Trophoblast cell (in vitro differentiated cells and primary cell): ENCODE measurements around the gene CASZ1. TPM values are rescaled to one million over a fixed set of nuclear protein-coding genes. Genes with fewer than 3 reads are reported as not detected.
A peak's percentile ranks its signal among the peaks of the same experiment; 100 is the strongest.

Experiments used
- DNase-seq, 2 donors: peaks; one replicate each; pipeline ENCODE4 v3.0.0-alpha.2; 2016
- H2AFZ ChIP-seq: 2 replicates; pipeline ENCODE4 v1.6.1; 2013; ENCODE audit warnings: low read length, moderate library complexity, mild to moderate bottlenecking; ENCODE audit not compliant: insufficient read depth, poor library complexity
- H2AK5ac ChIP-seq: 2 replicates; pipeline ENCODE4 v1.6.1; 2013; ENCODE audit warnings: mild to moderate bottlenecking, low read length
- H2BK120ac ChIP-seq: 2 replicates; pipeline ENCODE4 v1.6.1; 2013; ENCODE audit warnings: low read length, mild to moderate bottlenecking, moderate library complexity; ENCODE audit not compliant: insufficient read depth, poor library complexity
- H2BK12ac ChIP-seq: 2 replicates; pipeline ENCODE4 v1.6.1; 2013; ENCODE audit warnings: mild to moderate bottlenecking, low read length, moderate library complexity
- H2BK5ac ChIP-seq: 2 replicates; pipeline ENCODE4 v1.6.1; 2013; ENCODE audit warnings: low read length, low read depth, moderate library complexity, mild to moderate bottlenecking; ENCODE audit not compliant: poor library complexity
- H3K14ac ChIP-seq: 2 replicates; pipeline ENCODE4 v1.6.1; 2013; ENCODE audit warnings: mild to moderate bottlenecking, low read length
- H3K18ac ChIP-seq: 2 replicates; pipeline ENCODE4 v1.6.1; 2013; ENCODE audit warnings: mild to moderate bottlenecking, low read length
- H3K23ac ChIP-seq: 2 replicates; pipeline ENCODE4 v1.6.1; 2013; ENCODE audit warnings: low read length
- H3K27ac ChIP-seq: 2 replicates; pipeline ENCODE4 v1.5.1; 2013; ENCODE audit warnings: low read depth, mild to moderate bottlenecking, inconsistent platforms, low read length, moderate library complexity
- H3K27me3 ChIP-seq: 2 replicates; pipeline ENCODE4 v1.6.1; 2013; ENCODE audit warnings: inconsistent platforms, mild to moderate bottlenecking, low read length, moderate library complexity; ENCODE audit not compliant: insufficient read depth
- H3K36me3 ChIP-seq, 2 experiments: 1 replicate in 1 of 2; 2 replicates in 1 of 2; pipeline ENCODE4 v1.6.1; 2013; ENCODE audit warnings: low read length in 2 of 2, mild to moderate bottlenecking in 2 of 2, moderate library complexity in 1 of 2; ENCODE audit not compliant: insufficient read depth in 2 of 2, control insufficient read depth in 1 of 2
- H3K4ac ChIP-seq: 2 replicates; pipeline ENCODE4 v1.6.1; 2013; ENCODE audit warnings: low read depth, mild to moderate bottlenecking, low read length, moderate library complexity
- H3K4me1 ChIP-seq, 2 experiments: 1 replicate in 1 of 2; 2 replicates in 1 of 2; pipeline ENCODE4 v1.6.1; 2013; ENCODE audit warnings: low read length in 2 of 2, mild to moderate bottlenecking in 2 of 2, moderate library complexity in 1 of 2; ENCODE audit not compliant: insufficient read depth in 2 of 2, control insufficient read depth in 1 of 2
- H3K4me2 ChIP-seq: 2 replicates; pipeline ENCODE4 v1.6.1; 2013; ENCODE audit warnings: inconsistent platforms, mild to moderate bottlenecking, low read length, moderate library complexity
- H3K4me3 ChIP-seq: 2 replicates; pipeline ENCODE4 v1.5.1; 2013; ENCODE audit warnings: mild to moderate bottlenecking, low read depth, low read length, inconsistent platforms
- H3K79me1 ChIP-seq: one replicate; pipeline ENCODE4 v1.6.1; 2013; ENCODE audit warnings: low read length
- H3K79me2 ChIP-seq: 2 replicates; pipeline ENCODE4 v1.6.1; 2013; ENCODE audit warnings: low read length, mild to moderate bottlenecking; ENCODE audit not compliant: control insufficient read depth, insufficient read depth, poor library complexity
- H3K9ac ChIP-seq: 2 replicates; pipeline ENCODE4 v1.6.1; 2013; ENCODE audit warnings: mild to moderate bottlenecking, low read length
- H3K9me3 ChIP-seq: 2 replicates; pipeline ENCODE4 v1.6.1; 2013; ENCODE audit warnings: low read depth, mild to moderate bottlenecking, control low read depth, inconsistent platforms, low read length; ENCODE audit not compliant: insufficient read depth
- H4K12ac ChIP-seq: 2 replicates; pipeline ENCODE4 v1.6.1; 2013; ENCODE audit warnings: low read depth, mild to moderate bottlenecking, low read length, moderate library complexity
- H4K8ac ChIP-seq: 2 replicates; pipeline ENCODE4 v1.6.1; 2013; ENCODE audit warnings: low read depth, mild to moderate bottlenecking, low read length, moderate library complexity
- H4K91ac ChIP-seq: one replicate; pipeline ENCODE4 v1.6.1; 2013; ENCODE audit warnings: low read depth, mild to moderate bottlenecking, low read length, moderate library complexity
- WGBS: extraction: QIAGEN DNeasy Blood & Tissue Kit; methylation state at CpG from one replicate; pipeline ENCODE4 v1.1.7; 2013; ENCODE audit warnings: missing lambda C conversion rate; ENCODE audit not compliant: insufficient read length, insufficient coverage; ENCODE audit errors: extremely low coverage; 5-methylcytosine and 5-hydroxymethylcytosine counted together
- polyA plus RNA-seq: library from polyadenylated mRNA; stranded (reverse); fragments of 200-250 nt; gene quantifications from 2 replicates; pipeline ENCODE4 v1.2.3, GENCODE V29; 2013

The CASZ1 gene, protein sequence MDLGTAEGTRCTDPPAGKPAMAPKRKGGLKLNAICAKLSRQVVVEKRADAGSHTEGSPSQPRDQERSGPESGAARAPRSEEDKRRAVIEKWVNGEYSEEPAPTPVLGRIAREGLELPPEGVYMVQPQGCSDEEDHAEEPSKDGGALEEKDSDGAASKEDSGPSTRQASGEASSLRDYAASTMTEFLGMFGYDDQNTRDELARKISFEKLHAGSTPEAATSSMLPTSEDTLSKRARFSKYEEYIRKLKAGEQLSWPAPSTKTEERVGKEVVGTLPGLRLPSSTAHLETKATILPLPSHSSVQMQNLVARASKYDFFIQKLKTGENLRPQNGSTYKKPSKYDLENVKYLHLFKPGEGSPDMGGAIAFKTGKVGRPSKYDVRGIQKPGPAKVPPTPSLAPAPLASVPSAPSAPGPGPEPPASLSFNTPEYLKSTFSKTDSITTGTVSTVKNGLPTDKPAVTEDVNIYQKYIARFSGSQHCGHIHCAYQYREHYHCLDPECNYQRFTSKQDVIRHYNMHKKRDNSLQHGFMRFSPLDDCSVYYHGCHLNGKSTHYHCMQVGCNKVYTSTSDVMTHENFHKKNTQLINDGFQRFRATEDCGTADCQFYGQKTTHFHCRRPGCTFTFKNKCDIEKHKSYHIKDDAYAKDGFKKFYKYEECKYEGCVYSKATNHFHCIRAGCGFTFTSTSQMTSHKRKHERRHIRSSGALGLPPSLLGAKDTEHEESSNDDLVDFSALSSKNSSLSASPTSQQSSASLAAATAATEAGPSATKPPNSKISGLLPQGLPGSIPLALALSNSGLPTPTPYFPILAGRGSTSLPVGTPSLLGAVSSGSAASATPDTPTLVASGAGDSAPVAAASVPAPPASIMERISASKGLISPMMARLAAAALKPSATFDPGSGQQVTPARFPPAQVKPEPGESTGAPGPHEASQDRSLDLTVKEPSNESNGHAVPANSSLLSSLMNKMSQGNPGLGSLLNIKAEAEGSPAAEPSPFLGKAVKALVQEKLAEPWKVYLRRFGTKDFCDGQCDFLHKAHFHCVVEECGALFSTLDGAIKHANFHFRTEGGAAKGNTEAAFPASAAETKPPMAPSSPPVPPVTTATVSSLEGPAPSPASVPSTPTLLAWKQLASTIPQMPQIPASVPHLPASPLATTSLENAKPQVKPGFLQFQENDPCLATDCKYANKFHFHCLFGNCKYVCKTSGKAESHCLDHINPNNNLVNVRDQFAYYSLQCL (N-terminal part only)
- polyA plus RNA-seq, result 4.4 and 4.8 TPM in 2 replicates

DNA sequence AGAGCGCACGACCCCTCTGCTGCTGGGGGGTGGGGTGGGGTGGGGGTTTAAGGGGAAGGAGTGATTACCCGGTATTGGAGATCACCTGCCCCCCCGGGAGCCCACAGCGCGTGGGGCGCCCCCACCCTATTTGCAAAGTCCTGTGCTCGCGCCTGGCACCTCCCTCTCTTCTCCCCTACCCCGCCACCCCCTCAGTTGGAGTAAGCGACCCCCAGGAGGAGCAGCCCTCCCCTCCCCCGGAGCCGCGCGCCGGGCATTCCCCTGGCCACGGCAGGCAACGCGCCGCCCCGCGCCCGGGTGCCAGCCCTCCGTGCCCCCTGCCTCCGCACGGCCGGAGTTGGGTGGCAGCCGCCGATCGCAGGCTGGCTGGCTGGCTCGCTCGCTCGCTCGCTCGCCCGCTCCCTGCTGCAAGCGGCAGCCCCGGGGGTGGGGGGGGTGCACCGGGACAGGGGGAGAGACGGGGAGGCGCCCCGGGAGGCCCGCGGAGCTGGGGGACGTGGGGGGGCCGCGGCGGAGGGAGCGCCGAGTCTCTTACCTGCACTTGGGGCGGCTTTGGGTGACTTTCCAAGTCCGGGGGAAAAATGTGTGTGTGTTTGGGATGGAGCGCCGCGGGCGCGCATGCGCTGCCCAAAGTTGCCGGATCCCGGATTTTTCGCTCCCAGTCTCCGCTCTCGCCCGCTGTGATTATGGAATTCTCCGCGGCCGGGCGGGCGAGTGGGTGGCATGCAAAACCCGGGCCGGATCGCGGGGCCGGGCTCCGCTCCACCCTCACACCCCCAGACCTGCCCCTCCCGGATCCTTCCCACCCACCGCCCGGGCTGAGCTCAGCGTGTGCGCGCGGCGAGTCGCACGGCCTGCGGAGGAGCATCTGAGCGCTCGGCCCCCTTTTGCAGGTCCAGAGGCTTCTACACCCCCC lies at the start of gene CASZ1:
Gene CASZ1, minus strand, starts transcription at position 618 of the 916 bp plus-strand sequence. CDS start 102,757 bp downstream, outside the sequence.
- Histone ChIP-seq H3K27ac (no peak within 1 kb of the TSS), H3K79me1 (no peaks in the 10 kb centered on the region), H2AFZ (peak within 1 kb of the TSS; percentile 66), H2BK12ac (no peak within 1 kb of the TSS), H3K4me2 (peak within 1 kb of the TSS; percentile 97), H3K4me3 (peak within 1 kb of the TSS; percentile 69), H4K8ac (no peak within 1 kb of the TSS), H3K23ac (no peak within 1 kb of the TSS), H3K18ac (no peak within 1 kb of the TSS), H3K27me3 (peaks cover 32% of the 10 kb centered on the region), H3K4me1 (peaks cover 11% of the 10 kb centered on the region in 2 experiments), H4K12ac (no peak within 1 kb of the TSS), H3K36me3 (no peaks in the 10 kb centered on the region), H4K91ac (no peak within 1 kb of the TSS), H2BK5ac (no peak within 1 kb of the TSS), H3K79me2 (no peaks in the 10 kb centered on the region), H3K9ac (no peak within 1 kb of the TSS), H3K9me3 (peaks cover 8% of the 10 kb centered on the region), H2AK5ac (no peak within 1 kb of the TSS), H2BK120ac (no peak within 1 kb of the TSS), H3K14ac (no peak within 1 kb of the TSS), H3K4ac (no peak within 1 kb of the TSS)
- DNase-seq, result peak; percentile 56 to 83
- WGBS, result no CpG with 5 or more reads among the region's 88 CpGs

DNA sequence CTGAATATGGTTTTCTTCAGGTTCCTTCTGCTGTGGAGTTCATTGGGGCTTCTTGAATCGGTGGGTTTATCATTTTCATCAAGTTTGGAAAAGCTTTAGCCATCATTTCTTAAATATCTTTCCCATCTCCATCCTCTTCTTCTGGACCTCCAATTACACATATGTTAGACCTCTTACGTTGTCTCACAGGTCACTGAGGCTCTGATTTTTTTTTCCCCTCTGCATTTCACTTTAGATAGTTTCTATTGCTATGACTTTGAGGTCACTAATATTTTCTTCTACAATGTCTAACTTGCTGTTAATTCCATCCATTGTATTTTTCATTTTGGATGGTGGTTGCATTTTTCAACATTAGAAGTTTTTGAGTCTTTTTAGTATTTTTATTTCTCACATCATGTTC lies 47.3 kb upstream of the CASZ1 start:
- Histone ChIP-seq H3K14ac (no peak overlapping the region), H3K27me3 (no peaks in the 10 kb centered on the region), H3K27ac (no peak overlapping the region), H3K4ac (no peak overlapping the region), H2AK5ac (no peak overlapping the region), H3K4me1 (no peaks in the 10 kb centered on the region), H3K18ac (no peak overlapping the region), H3K79me1 (no peaks in the 10 kb centered on the region), H2BK120ac (no peak overlapping the region), H4K12ac (no peak overlapping the region), H3K4me3 (no peak overlapping the region), H2AFZ (no peak overlapping the region), H3K4me2 (no peak overlapping the region), H2BK5ac (no peak overlapping the region), H2BK12ac (no peak overlapping the region), H3K79me2 (no peaks in the 10 kb centered on the region), H3K9ac (no peak overlapping the region), H3K9me3 (peaks cover 11% of the 10 kb centered on the region), H3K36me3 (no peaks in the 10 kb centered on the region), H3K23ac (no peak overlapping the region), H4K91ac (no peak overlapping the region), H4K8ac (no peak overlapping the region)
- no CpG with 5 or more reads among the region's 2 CpGs for WGBS
- no peak for DNase-seq

- Histone ChIP-seq H4K8ac (no peak overlapping the region), H3K4me1 (no peaks in the 10 kb centered on the region), H2BK12ac (no peak overlapping the region), H4K91ac (no peak overlapping the region), H3K4ac (no peak overlapping the region), H3K4me3 (no peak overlapping the region), H2BK5ac (no peak overlapping the region), H3K36me3 (no peaks in the 10 kb centered on the region), H3K18ac (no peak overlapping the region), H3K27me3 (no peaks in the 10 kb centered on the region), H4K12ac (no peak overlapping the region), H2BK120ac (no peak overlapping the region), H3K23ac (no peak overlapping the region), H3K27ac (no peak overlapping the region), H3K79me2 (no peaks in the 10 kb centered on the region), H3K9me3 (peaks cover 11% of the 10 kb centered on the region), H3K9ac (no peak overlapping the region), H3K14ac (no peak overlapping the region), H3K79me1 (no peaks in the 10 kb centered on the region), H2AFZ (no peak overlapping the region), H2AK5ac (no peak overlapping the region), H3K4me2 (no peak overlapping the region)
- no CpG with 5 or more reads among the region's 13 CpGs for whole genome bisulfite sequencing
- no peak for DNase-seq
Measured at GRCh38 chr1:10841118-10841517, 44.7 kb upstream of the CASZ1 start.
